GM12892 (cell line): ENCODE data around the gene CAPN12.

Experiments used
- DNase-seq: peaks from one replicate; pipeline ENCODE4 v3.0.0; 2011; ENCODE audit not compliant: insufficient read length
- FAIRE-seq: peaks from 2 replicates; lab custom pipeline; 2011; peaks lifted over from hg19 to GRCh38; lab: Jason Lieb, UNC
- POLR2A ChIP-seq: IDR thresholded peaks from 2 replicates; pipeline ENCODE4 v1.6.1; 2011; ENCODE audit warnings: low read depth, low read length, control low read depth
- POLR2AphosphoS5 ChIP-seq: IDR thresholded peaks from 2 replicates; pipeline ENCODE4 v1.6.1; 2011; ENCODE audit warnings: low read depth, low read length, control low read depth
- TAF1 ChIP-seq: IDR thresholded peaks from 2 replicates; pipeline ENCODE4 v1.6.1; 2011; ENCODE audit warnings: low read depth, mild to moderate bottlenecking, control low read depth, low read length, borderline replicate concordance

The CAPN12 gene

GRCh38 chr19:38709119-38709518 is 35.2 kb downstream of the CAPN12 start:
- FAIRE-seq (no peak), DNase-seq (no peak)
- TF ChIP-seq TAF1 (no peak), POLR2AphosphoS5 (no peak), POLR2A (no peak)

DNA sequence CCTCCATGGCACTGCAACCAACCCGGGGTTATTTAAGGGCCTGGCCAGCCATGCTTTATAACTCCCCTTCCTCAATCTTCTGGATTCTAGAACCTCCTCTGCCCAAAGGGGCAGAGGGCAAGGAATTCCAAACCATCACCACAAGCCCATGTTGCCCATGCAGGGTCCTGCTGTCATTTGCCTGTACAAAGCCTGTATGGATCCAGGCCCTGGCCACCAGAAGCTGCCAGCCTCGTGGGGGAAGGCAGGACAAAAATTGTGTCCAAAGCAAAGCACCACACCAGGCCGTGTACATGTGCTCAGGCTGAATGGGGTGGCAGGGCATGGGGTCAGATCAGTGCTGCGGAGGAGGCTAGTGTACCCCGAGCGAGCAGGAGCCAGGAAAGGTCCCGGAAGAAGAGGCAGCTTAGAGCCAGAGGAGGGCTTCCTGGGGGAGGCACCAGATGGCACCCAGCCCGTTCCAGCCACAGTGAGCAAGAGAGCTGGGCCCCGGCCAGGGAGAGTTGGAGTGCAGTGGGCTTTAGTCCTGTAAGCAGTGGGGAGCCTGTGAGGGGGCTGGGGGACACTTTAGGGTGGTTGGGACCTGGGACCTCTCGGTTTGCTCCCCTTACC is 35.8 kb downstream of the CAPN12 start:
- no peak for DNase-seq
- FAIRE-seq: no peak
- no peak for TF ChIP-seq TAF1

GRCh38 chr19:38707512-38708114 is 36.7 kb downstream of the CAPN12 start:
- FAIRE-seq (no peak), DNase-seq (no peak)
- TF ChIP-seq POLR2A (no peak), TAF1 (no peak), POLR2AphosphoS5 (no peak)

- TF ChIP-seq POLR2AphosphoS5 (no peak), TAF1 (no peak), POLR2A (no peak)
- no peak for DNase-seq
- no peak for FAIRE-seq
Measured at GRCh38 chr19:38706792-38707511, 37.3 kb downstream of the CAPN12 start.

GRCh38 chr19:38705197-38706019 is 38.9 kb downstream of the CAPN12 start:
- FAIRE-seq (no peak), DNase-seq (no peak)
- TF ChIP-seq POLR2AphosphoS5 (no peak), POLR2A (no peak), TAF1 (no peak)

- no peak for TF ChIP-seq POLR2A
Measured at GRCh38 chr19:38704488-38705026, 39.7 kb downstream of the CAPN12 start.

DNA sequence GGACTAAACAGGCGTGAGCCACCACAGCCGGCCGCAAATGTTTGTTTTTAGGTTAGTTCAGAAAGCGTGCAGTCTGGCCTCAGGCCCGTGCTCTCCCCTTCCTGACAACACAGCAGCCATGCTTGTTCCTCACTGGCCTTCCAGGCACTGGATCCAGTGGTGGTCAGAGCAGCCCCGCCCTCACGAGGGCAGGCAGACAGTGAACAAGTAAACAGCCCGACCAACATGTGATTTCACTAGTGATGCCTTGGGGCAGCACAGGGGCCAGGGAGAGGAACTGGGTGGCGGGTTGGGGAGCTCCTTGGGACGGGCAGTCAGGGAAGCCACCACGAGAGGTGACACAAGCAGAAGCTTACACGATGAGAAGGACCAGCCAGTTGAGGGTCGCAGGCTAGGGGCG is 40.8 kb downstream of the CAPN12 start:
- FAIRE-seq: no peak
- no peak for TF ChIP-seq TAF1
- no peak for TF ChIP-seq POLR2A
- no peak for TF ChIP-seq POLR2AphosphoS5
- no peak for DNase-seq

More at GRCh38 chr19:38704488-38705026, 39.7 kb downstream of the CAPN12 start:
- FAIRE-seq: no peak
- no peak for DNase-seq

DNA sequence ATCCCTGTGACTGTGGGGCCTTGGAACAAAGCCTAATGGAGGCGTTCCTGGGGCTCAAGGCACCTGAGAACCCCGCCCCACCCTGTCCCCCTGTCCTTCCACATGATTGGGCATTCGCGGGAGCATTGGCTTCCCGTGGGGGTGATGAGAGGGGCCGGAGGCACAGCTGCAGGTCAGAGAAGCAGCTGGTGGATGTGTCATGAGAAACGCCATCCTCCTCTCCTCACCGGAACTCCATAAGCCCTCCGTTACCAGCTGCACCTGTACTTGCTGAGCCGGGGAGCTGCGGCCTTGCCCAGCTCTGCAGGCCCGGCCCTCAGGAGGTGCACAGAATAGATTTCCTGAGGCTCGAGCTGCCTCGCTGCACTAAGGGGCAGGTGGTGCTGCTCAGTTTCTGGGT is 42.0 kb downstream of the CAPN12 start:
- FAIRE-seq: no peak
- TF ChIP-seq POLR2A: no peak
- no peak for TF ChIP-seq TAF1
- no peak for TF ChIP-seq POLR2AphosphoS5
- no peak for DNase-seq

DNA sequence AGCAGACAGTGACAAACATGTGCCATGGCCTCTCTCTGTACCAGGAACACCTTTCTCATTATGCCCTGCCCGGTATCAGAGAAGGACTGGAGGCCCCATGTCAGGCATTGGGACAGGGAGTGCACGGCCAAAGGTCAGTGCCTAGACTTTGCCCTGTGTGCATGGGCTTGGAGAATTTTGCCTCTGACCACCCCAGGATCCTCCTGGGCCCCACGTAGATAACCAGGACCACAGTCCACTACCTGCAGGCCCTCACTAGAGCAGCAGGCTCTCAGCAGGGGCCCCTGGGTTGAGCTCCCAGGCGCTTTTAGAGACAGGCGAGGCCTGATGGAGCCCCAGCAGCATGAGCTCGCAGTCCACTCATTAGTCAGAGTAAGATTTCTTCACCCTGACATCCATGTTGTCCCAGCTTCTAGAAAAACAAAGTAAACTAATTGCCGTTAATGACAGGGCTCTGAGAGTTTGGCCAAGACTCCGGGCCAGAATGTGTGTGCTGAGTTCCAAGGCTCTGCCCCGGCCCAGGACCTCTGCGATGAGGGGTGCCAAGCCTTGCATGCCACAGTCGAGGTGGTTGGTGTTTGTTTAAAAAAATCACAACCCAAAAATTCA is 42.7 kb downstream of the CAPN12 start:
- FAIRE-seq (no peak), DNase-seq (no peak)
- no peak for TF ChIP-seq POLR2AphosphoS5
- no peak for TF ChIP-seq POLR2A

GRCh38 chr19:38700902-38701454 is 43.3 kb downstream of the CAPN12 start:
- DNase-seq: no peak
- no peak for TF ChIP-seq POLR2A
- no peak for TF ChIP-seq TAF1
- TF ChIP-seq POLR2AphosphoS5: no peak

More at GRCh38 chr19:38700902-38701454, 43.3 kb downstream of the CAPN12 start:
- no peak for FAIRE-seq
